HG03575 (cell line): ENCODE measurements around the gene NXF1.
"Not testable (repeated sequence)": the region's sequence is repeated elsewhere in the genome, so short reads cannot be mapped to it uniquely, and the experiment has no call there.

Experiments
- ATAC-seq: cut with Tn5 transposase; IDR thresholded peaks from one replicate; pipeline ENCODE4 v1.9.1; 2021; ENCODE audit not compliant: unreplicated experiment, insufficient number of reproducible peaks, low FRiP score; ENCODE audit errors: extremely low read depth

Gene NXF1

DNA sequence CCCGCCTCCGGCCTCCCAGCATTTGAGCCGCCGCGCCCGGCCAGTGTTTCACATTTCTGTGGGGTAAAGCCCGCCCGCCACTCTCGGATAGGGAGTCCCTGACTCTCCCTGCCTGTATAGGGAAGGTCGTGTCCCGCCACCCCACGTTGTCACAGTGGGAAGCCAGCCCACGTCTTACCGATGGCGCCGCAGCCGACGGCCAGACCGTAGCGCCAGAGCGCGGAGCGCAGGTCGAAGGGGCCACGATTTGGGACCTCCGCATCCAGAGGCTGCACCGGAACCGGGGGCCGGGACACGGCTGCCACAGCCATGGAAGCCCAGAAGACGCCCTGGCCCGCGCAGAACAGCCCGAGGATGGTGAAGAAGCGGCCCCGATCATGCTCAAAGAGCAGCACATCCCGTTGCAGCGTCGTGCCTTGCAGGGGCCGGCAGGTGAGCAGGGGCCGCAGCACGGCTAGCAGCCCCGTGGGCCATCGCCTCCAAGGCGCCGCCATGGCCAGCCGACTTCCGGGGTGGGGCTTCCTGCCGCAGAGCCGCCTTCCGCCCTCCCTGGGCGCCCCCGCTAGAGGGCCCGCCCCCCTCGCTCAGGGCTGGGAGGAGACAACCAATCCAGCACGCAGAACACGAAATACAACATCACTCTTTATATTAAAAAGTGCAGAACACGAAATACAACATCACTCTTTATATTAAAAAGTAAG, 13.6 kb downstream of the NXF1 start, which contains the start of gene TMEM223:
Gene TMEM223 (minus strand): TSS at position 506 of the 701 bp plus-strand sequence. CDS start 12 bp downstream, at position 494.
- ATAC-seq: no peak

DNA sequence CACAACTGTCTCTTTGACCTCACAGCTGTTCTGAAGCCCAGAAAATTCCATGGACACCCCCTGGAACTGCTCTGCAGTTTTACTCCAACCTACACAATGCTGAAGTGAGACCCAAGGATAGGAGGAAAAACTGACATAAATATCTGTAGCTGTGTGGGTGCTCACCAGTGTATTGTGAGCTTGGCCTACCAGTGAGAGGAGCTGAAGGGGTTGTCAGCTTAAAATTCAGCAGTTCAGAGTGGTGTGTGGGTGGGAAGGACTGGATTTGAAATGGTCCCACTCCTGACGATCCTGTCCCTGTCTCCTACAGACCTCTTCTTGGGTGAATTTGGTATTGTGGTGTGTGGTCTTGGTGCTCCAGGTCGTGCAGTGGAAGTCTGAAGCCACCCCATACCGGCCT, 15.7 kb downstream of the NXF1 start:
- no peak for ATAC-seq

DNA sequence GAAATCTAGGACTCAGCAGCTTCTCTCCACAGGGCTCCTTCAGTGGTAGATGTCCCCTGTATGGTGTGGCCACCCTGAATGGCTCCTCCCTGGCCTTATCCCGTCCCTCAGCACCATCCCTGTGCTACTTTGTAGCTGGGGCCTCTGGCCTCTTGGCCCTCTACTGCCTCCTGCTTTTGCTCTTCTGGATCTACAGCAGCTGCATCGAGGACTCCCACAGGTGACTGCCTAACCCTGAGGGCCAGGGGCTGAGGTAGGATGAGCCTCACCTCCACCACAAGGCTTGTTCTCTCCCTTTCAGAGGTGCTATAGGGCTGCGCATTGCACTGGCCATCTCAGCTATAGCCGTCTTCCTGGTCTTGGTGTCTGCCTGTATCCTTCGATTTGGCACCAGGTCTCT, 16.2 kb downstream of the NXF1 start:
- ATAC-seq: no peak

DNA sequence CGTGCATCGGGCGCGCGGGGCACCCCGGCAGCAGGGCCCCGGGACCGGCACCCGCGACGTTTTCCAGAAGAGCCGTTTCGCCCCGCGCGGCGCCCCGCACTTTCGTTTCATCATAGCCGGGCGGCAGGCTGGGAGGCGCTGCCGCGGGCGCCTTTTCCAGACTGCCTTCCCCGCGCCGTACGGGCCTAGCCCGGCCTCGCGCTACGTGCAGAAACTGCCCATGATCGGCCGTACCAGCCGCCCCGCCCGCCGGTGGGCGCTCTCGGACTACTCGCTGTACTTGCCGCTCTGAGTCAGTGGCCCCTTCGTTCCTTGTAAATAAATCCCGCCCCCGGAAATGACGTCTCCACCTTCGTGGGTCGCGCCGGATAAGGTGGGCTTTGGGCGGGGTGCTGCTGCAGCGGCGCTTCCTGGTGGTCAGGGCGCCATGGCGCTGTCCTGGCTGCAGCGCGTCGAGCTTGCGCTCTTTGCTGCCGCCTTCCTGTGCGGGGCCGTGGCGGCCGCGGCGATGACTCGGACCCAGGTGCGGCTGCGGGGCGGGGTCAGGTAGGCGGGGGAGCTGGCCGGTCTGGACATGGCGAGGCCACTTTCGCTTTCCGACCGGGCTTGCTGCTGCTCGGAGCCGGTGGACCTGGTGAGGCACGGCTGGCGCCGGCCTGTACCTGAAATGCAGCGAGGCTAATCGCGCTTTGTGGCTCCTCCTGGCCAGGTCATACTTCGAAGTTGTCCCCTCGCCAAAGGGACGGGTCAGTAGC, 18.1 kb downstream of the NXF1 start, which contains the start of gene TMEM179B:
Gene TMEM179B (plus strand): TSS at position 398 of the 755 bp plus-strand sequence. CDS start 30 bp downstream, at position 428.
- ATAC-seq: no peak

DNA sequence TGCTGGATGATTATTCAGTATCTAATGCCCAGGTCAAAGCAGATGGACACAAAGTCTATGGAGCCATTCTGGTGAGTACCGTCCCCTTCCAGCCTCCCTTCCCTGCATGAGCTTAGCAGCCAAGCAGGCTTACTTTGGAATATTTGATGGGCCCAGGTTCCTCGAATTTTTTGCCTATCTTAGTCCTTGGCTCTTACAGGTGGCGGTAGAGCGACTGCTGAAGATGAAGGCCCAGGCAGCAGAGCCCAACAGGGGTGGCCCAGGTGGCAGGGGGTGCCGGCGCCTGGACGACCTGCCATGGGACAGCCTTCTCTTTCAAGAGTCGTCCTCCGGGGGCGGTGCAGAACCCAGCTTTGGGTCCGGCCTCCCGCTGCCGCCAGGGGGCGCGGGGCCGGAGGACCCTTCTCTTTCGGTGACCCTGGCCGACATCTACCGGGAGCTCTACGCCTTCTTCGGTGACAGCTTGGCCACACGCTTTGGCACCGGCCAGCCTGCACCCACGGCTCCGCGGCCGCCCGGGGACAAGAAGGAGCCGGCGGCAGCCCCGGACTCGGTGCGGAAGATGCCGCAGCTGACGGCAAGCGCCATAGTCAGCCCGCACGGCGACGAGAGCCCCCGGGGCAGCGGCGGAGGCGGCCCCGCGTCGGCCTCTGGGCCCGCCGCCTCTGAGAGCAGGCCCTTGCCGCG, 18.8 kb downstream of the NXF1 start:
- no peak for ATAC-seq

DNA sequence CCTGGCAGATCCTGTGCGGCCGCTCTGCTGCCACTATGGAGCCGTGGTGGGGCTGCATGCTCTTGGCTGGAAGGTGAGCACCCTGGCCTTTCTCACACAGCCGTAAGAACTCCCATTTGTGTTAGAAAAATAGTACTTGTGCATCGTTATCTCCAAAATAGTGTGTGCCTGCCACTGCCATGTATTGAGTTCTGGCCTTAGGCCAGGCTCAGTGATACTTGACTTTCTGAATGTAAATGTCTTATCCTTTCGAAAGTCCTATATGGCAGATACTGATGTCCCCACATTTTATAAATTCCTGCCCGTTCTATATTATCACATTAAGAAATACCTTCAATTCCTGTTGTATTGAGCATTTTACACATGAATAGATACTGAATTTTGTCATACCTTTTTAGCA, 22.5 kb downstream of the NXF1 start:
- no peak for ATAC-seq

DNA sequence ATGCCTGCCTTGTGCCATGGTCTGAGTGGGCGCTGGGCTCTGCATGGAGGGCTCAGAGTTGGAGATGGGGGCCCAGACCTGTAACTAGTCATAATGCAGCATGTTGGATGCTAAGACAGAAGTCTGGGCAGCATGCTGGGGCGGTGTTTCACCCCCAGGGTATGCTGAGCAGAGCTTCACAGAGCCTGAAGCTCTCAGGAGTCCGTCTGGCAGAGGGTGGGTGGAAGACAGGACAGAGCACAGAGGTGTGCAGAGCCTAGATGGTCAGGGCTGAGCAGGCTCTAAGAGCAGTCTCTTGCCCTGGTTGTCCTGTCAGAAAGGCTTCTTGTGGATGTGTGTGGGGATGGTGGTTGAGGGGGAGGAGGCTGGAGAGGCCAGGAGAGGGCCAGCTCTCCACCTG, 26.8 kb downstream of the NXF1 start:
- no peak for ATAC-seq

DNA sequence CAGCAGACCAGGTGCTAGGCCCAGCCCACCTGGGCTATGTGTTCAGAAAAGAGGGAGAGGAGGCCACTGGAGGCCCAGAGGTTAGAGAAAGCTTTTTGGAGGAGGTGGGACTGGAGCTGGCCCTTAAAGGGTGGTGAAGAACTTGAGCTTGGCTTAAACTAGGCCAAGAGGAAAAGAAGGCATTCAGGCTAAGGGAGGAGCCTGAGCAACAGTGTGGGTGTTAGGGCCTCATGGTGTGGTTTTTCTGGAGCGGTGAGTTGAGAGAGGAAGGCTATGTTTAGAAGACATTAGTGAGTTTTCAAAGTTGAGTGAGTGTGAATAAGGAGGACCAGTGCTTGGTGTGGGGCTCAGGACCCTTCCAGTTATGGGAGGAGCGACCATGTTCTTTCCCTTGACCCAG, 27.9 kb downstream of the NXF1 start:
- no peak for ATAC-seq

DNA sequence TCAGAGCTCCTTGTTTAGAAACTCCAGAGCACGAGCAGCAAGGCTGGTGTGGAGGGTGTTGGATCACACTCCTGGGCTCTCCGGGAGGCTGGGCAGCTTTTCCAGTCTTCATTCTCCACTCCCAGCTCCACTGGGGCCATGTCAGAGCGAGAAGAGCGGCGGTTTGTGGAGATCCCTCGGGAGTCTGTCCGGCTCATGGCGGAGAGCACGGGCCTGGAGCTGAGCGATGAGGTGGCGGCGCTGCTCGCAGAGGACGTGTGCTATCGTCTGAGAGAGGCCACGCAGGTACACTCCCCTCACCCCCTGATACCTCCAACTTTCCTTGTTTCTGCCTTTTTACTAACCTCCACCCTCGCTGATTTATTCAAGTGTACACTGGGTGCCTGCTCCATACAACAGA, 29.6 kb downstream of the NXF1 start:
- ATAC-seq: no peak

DNA sequence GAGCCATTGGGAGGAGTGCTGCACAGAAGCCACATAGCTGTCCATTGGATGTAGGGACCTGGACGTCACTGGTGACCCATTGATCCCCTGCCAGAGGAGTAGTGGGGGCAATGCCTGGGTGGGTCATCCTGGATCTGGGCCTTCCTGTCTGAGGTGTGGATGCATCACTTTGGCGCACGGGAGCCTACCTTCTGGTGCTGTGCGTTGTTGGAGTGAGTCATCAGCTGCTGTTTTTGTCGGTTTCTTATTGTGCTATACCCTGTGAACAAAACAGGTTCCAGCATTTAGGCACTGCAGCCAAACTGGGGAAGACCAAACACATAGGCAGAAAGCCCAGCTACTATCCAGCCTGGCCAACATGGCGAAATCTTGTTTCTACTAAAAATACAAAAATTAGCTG, 30.8 kb downstream of the NXF1 start:
- no peak for ATAC-seq

DNA sequence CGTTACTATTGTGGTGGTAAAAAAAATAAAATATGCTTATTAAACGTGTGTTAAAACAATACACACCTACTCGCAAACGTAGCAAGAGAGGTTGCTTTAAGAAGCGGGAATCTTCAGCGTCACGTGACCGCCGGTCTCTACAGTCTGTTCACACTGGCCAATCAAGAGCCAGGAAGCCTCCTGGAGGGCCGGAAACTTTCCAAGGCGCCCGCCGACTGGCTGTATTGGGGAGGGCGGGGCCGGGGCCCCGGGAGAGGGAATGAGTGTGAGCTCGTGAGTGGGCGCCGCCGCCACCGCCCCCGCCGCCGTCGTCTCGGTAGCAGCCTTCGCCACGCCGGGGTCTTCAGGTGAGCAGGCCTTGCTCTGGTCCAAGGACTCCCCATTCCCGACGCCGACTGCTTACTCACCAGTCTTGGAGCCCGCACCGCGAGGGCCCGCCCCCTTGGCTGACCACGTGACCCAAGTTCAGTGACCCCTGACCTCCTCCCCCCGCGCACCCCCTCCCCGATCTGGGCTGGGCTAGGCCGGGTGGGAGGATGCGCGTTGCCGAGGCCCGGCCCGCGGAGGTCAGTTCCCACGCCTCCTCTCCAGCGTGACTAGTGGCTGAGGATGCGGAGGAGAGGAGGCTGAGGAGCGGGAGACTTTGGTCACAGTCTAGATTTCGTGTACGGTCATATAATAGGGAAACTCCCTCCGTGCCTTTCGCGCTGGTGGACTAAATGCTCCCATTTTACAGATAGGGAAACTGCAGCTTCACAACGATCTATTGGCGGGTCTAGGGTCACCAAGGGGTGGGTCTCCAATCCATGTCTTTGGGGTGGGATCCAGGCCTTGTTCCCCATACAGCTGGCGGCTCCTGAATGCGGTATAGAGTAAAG, 33.9 kb downstream of the NXF1 start, which contains the start of gene TAF6L:
Gene TAF6L (plus strand): TSS at position 253 of the 878 bp plus-strand sequence. CDS start 4,388 bp downstream, outside the sequence.
- ATAC-seq: peak; percentile 31

DNA sequence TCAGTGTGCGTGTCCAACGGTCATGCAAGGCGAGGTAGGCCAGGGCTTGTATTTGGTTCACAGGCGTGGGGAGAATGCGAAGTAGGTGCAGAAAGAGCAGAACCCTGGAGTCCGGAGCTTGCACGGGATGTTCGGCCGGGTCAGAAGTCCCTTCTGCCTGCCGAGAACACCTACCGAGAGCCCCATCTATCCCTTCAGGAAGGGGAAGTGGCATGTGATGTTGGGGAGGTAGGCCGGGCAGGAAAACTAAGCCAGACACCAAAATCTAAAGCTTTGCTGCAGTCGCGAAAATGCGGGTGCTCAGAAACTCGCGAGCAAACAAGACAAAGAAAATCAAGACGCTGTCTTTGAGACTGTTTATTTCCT, 34.5 kb downstream of the NXF1 start:
- ATAC-seq: no peak

DNA sequence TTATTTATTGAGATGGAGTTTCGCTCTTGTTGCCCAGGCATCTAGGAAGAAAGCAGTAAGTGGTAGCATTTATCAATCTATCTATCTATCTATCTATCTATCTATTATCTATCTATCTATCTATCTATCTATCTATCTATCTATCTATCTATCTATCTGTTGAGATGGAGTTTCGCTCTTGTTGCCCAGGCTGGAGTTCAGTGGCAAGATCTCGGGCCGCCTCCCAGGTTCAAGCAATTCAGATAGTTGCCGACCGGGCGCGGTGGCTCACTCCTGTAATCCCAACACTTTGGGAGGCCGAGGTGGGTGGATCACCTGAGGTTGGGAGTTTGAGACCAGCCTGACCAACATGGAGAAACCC, 44.4 kb downstream of the NXF1 start:
- not testable (repeated sequence) for ATAC-seq

DNA sequence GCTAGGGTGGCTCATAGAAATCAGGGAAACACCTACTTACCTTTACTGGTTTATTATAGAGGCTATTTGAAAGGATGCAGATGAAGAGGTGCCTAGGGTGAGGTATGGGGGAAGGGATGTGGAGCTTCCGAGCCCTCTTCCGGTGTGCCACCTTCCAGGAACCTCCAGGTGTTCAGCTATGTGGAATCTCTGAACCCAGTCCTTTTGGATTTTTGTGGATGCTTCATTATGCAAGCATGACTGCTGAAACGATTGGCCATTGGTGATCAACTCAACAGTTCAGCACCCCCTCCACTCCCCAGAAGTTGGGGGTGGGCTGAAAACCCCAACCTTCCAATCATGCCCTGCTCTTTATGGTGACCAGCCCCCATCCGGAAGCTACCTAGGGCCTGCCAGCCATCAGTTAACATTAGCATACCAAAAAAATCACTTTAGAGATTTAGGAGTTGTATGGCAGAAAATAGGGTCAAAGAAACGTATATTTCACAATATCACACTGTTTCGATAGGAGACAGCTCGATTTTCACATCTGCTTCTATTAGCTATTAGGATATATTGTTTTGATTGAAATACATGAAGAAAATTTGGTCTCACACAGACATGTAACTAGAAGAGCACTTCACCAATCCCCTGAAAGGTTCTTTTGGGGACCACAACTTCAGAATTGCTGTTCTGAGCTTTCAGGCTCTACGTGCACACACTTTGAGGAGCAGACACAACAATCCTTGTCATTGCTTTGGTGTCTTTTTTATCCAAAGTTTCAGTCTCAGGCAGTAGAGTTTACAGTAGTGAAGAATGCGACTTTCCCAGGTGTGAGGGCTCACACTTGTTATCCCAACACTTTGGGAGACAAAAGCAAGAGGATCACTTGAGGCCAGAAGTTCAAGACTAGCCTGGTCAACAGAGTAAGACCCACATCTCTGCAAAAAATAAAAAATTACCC, 47.1 kb downstream of the NXF1 start:
- ATAC-seq: no peak

DNA sequence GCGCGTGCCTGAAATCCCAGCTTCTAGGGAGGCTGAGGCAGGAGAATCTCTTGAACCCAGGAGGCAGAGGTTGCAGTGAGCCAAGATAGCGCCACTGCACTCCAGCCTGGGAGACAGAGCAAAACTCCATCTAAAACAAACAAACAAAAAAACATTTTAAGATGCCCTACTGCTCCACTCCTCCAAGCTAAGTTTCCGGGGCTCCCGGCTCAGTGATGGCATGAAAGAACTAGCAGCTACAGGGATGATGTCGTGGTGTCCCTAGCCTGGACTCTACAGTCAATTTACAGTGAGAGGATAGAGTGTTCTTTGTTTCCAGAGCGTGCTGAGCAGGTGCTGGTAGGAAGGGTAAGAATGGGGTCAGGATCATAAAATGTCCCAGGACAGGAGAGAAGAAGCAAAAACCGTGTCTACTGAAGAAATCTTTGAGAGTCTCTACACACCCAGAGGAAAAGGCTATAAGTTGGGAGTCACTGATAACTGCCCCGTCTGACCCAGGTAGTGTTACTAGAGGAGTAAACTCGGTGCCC, 50.1 kb downstream of the NXF1 start:
- ATAC-seq: no peak

DNA sequence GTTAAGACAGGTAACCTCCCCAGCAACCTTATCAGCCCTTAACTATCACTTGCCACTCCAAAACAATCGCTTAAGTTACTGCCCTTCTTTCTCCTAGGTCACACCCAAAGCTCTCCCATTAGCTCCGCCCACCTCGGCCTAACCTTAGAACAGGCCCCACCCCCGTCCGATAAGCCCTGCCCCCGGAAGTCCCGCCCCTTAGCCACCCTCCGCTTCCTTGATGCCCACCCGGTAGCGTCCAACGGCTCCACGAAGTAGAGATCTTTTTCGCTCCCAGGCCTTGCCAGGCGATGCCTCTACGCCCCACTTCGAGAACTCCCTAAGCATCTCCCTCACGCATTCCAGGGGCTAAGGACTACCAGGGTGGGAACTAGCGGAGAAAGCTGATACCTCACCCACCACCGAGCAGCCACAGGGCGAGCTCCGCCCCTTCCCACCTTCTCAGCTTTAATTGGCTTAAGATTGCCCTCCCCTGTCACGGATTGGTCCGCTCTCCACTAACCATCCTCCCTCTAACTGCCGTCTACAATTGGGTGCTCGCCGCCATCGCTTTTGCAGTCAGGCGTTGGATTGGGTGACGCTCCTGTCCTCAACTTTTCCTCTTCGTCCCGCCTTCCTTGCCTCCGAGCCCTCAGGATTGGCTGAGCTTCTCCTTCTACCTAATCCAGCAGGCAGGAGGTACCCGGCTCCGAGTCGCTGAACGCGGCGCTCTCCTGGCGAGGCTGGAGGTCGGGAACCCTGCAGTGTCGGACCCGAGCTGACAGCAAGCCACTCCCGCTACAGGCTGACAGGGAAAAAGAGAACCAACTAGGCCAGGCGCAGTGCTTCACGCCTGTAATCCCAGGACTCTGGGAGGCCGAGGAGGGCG, 51.3 kb downstream of the NXF1 start, which contains the start of gene ZBTB3:
Gene ZBTB3 (minus strand): TSS at position 425 of the 868 bp plus-strand sequence. CDS start 496 bp downstream, outside the sequence.
- peak; percentile 87 for ATAC-seq
